Karpas-422 (cell line): ENCODE data around the gene ITPA. TPM values are rescaled to one million over a fixed set of nuclear protein-coding genes. Genes with fewer than 3 reads are reported as not detected.

ENCODE experiments used
- DNase-seq: peaks from one replicate; pipeline ENCODE4 v3.0.0-alpha.2; 2015
- H2AFZ ChIP-seq: fragments of 200-600 bp; sonication (generic); 2 replicates; pipeline ENCODE4 v1.6.1; 2014; ENCODE audit warnings: antibody characterized with exemption, low read length, mixed read lengths
- H3K27ac ChIP-seq: fragments of 200-600 bp; sonication (generic); 2 replicates; pipeline ENCODE4 v1.5.1; 2014; ENCODE audit warnings: mild to moderate bottlenecking, low read length, moderate library complexity
- H3K27me3 ChIP-seq: fragments of 200-600 bp; sonication (generic); 2 replicates; pipeline ENCODE4 v1.6.1; 2014; ENCODE audit warnings: low read length, mixed read lengths
- H3K36me3 ChIP-seq: fragments of 200-600 bp; sonication (generic); 2 replicates; pipeline ENCODE4 v1.6.1; 2014; ENCODE audit warnings: low read length, mixed read lengths; ENCODE audit not compliant: insufficient read depth
- H3K4me1 ChIP-seq: fragments of 200-600 bp; sonication (generic); 2 replicates; pipeline ENCODE4 v1.6.1; 2014; ENCODE audit warnings: mild to moderate bottlenecking, low read length, mixed read lengths
- H3K4me2 ChIP-seq: fragments of 200-600 bp; sonication (generic); 2 replicates; pipeline ENCODE4 v1.6.1; 2014; ENCODE audit warnings: low read length, low read depth, mild to moderate bottlenecking; ENCODE audit not compliant: poor library complexity, severe bottlenecking
- H3K4me3 ChIP-seq: fragments of 200-600 bp; sonication (generic); 2 replicates; pipeline ENCODE4 v1.5.1; 2014; ENCODE audit warnings: mild to moderate bottlenecking, antibody characterized with exemption, low read length, mixed read lengths
- H3K79me2 ChIP-seq: fragments of 200-600 bp; sonication (generic); 2 replicates; pipeline ENCODE4 v1.6.1; 2014; ENCODE audit warnings: mild to moderate bottlenecking, low read length, mixed read lengths
- H3K9ac ChIP-seq: fragments of 200-600 bp; sonication (generic); 2 replicates; pipeline ENCODE4 v1.6.0; 2014; ENCODE audit warnings: low read length
- H3K9me2 ChIP-seq: fragments of 200-600 bp; sonication (generic), shearing (Covaris generic); replicated peaks from 2 replicates; pipeline ENCODE4 v1.6.0; 2014; ENCODE audit warnings: mild to moderate bottlenecking, low read length, moderate library complexity; ENCODE audit not compliant: insufficient read depth
- H3K9me3 ChIP-seq: fragments of 300-700, 200-600 bp; sonication (generic); 2 replicates; pipeline ENCODE4 v1.6.1; 2014; ENCODE audit warnings: low read length, mixed read lengths
- H4K20me1 ChIP-seq: fragments of 200-600 bp; sonication (generic); 2 replicates; pipeline ENCODE4 v1.6.1; 2014; ENCODE audit warnings: mild to moderate bottlenecking, antibody characterized with exemption, low read length, low read depth; ENCODE audit not compliant: insufficient read depth
- total RNA-seq: library from RNA; depleted of rRNA; stranded (reverse); fragments of >200 nt; shearing (Covaris generic); gene quantifications from 2 replicates; pipeline ENCODE4 v1.2.3, GENCODE V29; 2014; ENCODE audit warnings: low replicate concordance; rRNA removed

Gene ITPA
- total RNA-seq, 1 experiment from 2014 or later = 76.9 TPM

GRCh38 chr20:3273371-3273770 lies 64.1 kb downstream of the ITPA start:
- DNase-seq = no peak

More at GRCh38 chr20:3273371-3273770, 64.1 kb downstream of the ITPA start:
- Histone ChIP-seq H4K20me1 (no peaks in the 10 kb centered on the region), H3K36me3 (no peaks in the 10 kb centered on the region), H3K27ac (no peak overlapping the region), H3K27me3 (no peaks in the 10 kb centered on the region), H3K4me2 (no peak overlapping the region), H3K4me1 (no peaks in the 10 kb centered on the region), H3K79me2 (no peaks in the 10 kb centered on the region), H3K9me2 (no peaks in the 10 kb centered on the region), H3K9me3 (no peaks in the 10 kb centered on the region), H2AFZ (no peak overlapping the region), H3K4me3 (no peak overlapping the region), H3K9ac (no peak overlapping the region)

Other genes with a start within 250 kb of the ITPA start
- 0.52 and 2.7 TPM in 2 replicates for gene GNRH2, start 165.9 kb upstream of the ITPA start, total RNA-seq
- 66.5 and 109 TPM in 2 replicates for gene MRPS26, start 163.4 kb upstream of the ITPA start, total RNA-seq
- gene OXT, start 137.9 kb upstream of the ITPA start, total RNA-seq = not detected in 2 replicates
- not detected in 2 replicates for gene AVP, start 124.8 kb upstream of the ITPA start, total RNA-seq
- gene FASTKD5, start 49.6 kb upstream of the ITPA start, total RNA-seq = 13.1 and 17.5 TPM in 2 replicates
- gene UBOX5, start 49.6 kb upstream of the ITPA start, total RNA-seq = 2.9 and 4.2 TPM in 2 replicates
- 3.1 and 9.1 TPM in 2 replicates for gene LZTS3, start 35.9 kb upstream of the ITPA start, total RNA-seq
- gene DDRGK1, start 4.8 kb upstream of the ITPA start, total RNA-seq = 22.0 and 48.5 TPM in 2 replicates
- gene SLC4A11, start 29.7 kb downstream of the ITPA start, total RNA-seq = 0.36 and 0.60 TPM in 2 replicates
- gene DNAAF9, start 198.2 kb downstream of the ITPA start, total RNA-seq = not detected in 2 replicates